ENCODE results near the gene SCUBE1. TPM values are rescaled to one million over a fixed set of nuclear protein-coding genes. Genes with fewer than 3 reads are reported as not detected.

SCUBE1 gene
- total RNA-seq, 1 donor from 2014 or later = 54.7 TPM

GRCh38 chr22:43310311-43310710 is 32.9 kb downstream of the SCUBE1 start:
- Mint-ChIP-seq H3K4me3 (ENCODE audit: unreplicated experiment) (no peak overlapping the region), H3K9me3 (ENCODE audit: unreplicated experiment) (no peaks in the 10 kb centered on the region), H3K27ac (ENCODE audit: unreplicated experiment) (no peak overlapping the region), H3K4me1 (ENCODE audit: unreplicated experiment) (no peaks in the 10 kb centered on the region), H3K27me3 (ENCODE audit: unreplicated experiment) (peaks cover 1% of the 10 kb centered on the region), H3K36me3 (ENCODE audit: low read depth, unreplicated experiment) (peaks cover 6% of the 10 kb centered on the region)
- no peak for DNase-seq (ENCODE audit: low spot score)
- TF ChIP-seq, protein P1, sequence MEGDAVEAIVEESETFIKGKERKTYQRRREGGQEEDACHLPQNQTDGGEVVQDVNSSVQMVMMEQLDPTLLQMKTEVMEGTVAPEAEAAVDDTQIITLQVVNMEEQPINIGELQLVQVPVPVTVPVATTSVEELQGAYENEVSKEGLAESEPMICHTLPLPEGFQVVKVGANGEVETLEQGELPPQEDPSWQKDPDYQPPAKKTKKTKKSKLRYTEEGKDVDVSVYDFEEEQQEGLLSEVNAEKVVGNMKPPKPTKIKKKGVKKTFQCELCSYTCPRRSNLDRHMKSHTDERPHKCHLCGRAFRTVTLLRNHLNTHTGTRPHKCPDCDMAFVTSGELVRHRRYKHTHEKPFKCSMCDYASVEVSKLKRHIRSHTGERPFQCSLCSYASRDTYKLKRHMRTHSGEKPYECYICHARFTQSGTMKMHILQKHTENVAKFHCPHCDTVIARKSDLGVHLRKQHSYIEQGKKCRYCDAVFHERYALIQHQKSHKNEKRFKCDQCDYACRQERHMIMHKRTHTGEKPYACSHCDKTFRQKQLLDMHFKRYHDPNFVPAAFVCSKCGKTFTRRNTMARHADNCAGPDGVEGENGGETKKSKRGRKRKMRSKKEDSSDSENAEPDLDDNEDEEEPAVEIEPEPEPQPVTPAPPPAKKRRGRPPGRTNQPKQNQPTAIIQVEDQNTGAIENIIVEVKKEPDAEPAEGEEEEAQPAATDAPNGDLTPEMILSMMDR (IDR thresholded peaks at IDR 0.05; ENCODE audit: unreplicated experiment) = no peak

DNA sequence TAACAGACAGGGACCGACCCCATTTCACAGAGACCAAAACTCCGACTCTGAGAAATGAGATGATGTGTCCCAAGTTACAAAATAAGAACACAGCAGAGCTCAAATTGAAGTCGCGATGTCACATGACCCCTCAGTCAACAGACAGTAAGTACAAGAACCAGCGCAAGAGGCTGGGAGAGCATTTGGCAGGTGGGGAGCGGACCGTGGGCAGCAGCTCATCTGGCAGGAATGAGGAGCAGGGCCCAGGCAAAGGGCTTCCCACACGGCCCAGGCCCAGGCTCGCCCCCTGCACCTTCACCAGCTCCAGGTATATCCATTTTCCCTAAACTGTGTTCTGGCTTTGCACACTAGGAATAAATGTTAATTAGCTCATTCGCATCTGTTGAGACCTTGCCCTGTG is 34.3 kb downstream of the SCUBE1 start:
- no peaks in the 10 kb centered on the region for H3K4me1 Mint-ChIP-seq (ENCODE audit: unreplicated experiment)
- H3K36me3 Mint-ChIP-seq (ENCODE audit: low read depth, unreplicated experiment) = peaks cover 6% of the 10 kb centered on the region
- no peak overlapping the region for H3K4me3 Mint-ChIP-seq (ENCODE audit: unreplicated experiment)
- H3K27me3 Mint-ChIP-seq (ENCODE audit: unreplicated experiment) = peaks cover 7% of the 10 kb centered on the region
- H3K27ac Mint-ChIP-seq (ENCODE audit: unreplicated experiment) = no peak overlapping the region
- DNase-seq (ENCODE audit: low spot score) = no peak
- no peaks in the 10 kb centered on the region for H3K9me3 Mint-ChIP-seq (ENCODE audit: unreplicated experiment)
- TF ChIP-seq, protein P1 (IDR thresholded peaks at IDR 0.05; ENCODE audit: unreplicated experiment) = no peak

DNA sequence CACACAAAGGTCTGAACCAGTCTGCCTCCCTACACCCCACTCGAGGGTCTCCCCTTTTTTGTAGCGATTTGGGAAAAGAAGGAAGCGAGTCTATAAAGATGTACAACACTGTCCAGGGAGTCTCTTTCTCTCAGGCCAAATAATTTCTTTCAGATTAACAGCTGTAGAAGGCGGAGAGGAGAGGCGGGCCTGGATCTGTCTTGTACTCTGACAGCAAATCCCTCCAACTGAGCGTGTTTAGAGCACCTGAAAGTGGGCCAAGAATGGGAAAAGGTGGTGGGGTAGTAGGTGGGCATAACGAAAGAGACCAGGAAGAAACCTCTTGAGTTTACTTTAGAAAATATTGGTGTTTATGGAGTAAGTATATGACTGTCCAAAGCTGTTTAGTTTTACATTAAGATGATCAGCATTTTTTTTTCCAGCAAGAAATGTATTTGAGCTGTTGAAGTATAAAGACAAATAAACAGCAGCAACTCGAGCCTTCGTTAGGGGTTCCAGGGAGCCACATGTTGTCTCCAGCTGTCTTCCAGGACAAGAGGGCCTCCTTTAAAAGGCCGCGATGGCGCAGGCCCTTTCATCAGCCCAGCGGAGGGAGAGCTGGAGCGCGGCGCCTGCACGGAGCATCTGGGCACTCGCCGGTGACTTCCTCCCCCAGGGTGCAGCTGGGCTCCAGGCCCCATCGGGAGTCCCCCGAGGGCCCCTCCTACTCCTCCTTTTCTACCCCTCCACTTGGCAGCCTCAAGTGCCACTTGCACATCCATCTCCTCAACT is 34.9 kb downstream of the SCUBE1 start:
- no peaks in the 10 kb centered on the region for H3K4me1 Mint-ChIP-seq (ENCODE audit: unreplicated experiment)
- H3K36me3 Mint-ChIP-seq (ENCODE audit: low read depth, unreplicated experiment) = peaks cover 6% of the 10 kb centered on the region
- H3K27me3 Mint-ChIP-seq (ENCODE audit: unreplicated experiment) = peaks cover 8% of the 10 kb centered on the region
- DNase-seq (ENCODE audit: low spot score) = no peak
- no peak overlapping the region for H3K4me3 Mint-ChIP-seq (ENCODE audit: unreplicated experiment)
- no peaks in the 10 kb centered on the region for H3K9me3 Mint-ChIP-seq (ENCODE audit: unreplicated experiment)
- no peak overlapping the region for H3K27ac Mint-ChIP-seq (ENCODE audit: unreplicated experiment)
- TF ChIP-seq, protein P1 (IDR thresholded peaks at IDR 0.05; ENCODE audit: unreplicated experiment) = no peak

DNA sequence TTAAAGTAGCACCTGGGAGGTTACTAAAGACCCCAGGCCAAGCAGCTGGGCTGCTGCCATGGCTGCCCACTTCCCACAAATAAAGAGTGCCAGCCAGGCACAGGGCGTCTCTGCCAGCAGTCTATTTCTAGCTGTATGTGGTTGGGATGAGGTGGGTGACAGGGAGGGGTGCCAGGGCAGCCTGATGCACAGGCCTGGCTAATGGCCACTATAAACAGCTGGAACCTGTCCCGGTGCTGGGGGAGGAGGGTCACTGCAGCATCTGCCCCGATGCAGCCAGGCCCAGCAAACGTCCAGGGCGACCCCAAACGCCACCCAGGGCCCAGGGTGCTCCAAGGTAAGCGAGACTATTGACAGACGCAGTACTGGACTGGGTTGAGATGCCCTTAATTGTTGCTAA is 37.4 kb downstream of the SCUBE1 start:
- H3K27ac Mint-ChIP-seq (ENCODE audit: unreplicated experiment) = no peak overlapping the region
- TF ChIP-seq, protein P1 (IDR thresholded peaks at IDR 0.05; ENCODE audit: unreplicated experiment) = no peak

GRCh38 chr22:43304831-43305590 is 38.2 kb downstream of the SCUBE1 start:
- no peak overlapping the region for H3K4me3 Mint-ChIP-seq (ENCODE audit: unreplicated experiment)
- H3K4me1 Mint-ChIP-seq (ENCODE audit: unreplicated experiment) = peaks cover 5% of the 10 kb centered on the region
- H3K27me3 Mint-ChIP-seq (ENCODE audit: unreplicated experiment) = peaks cover 8% of the 10 kb centered on the region
- TF ChIP-seq, protein P1 (IDR thresholded peaks at IDR 0.05; ENCODE audit: unreplicated experiment) = no peak
- H3K36me3 Mint-ChIP-seq (ENCODE audit: low read depth, unreplicated experiment) = peaks cover 6% of the 10 kb centered on the region
- no peak overlapping the region for H3K27ac Mint-ChIP-seq (ENCODE audit: unreplicated experiment)
- H3K9me3 Mint-ChIP-seq (ENCODE audit: unreplicated experiment) = no peaks in the 10 kb centered on the region
- DNase-seq (ENCODE audit: low spot score) = no peak

More for the DNA sequence above, 37.4 kb downstream of the SCUBE1 start:
- DNase-seq (ENCODE audit: low spot score) = no peak
- no peak overlapping the region for H3K4me3 Mint-ChIP-seq (ENCODE audit: unreplicated experiment)
- peaks cover 8% of the 10 kb centered on the region for H3K27me3 Mint-ChIP-seq (ENCODE audit: unreplicated experiment)
- peaks cover 5% of the 10 kb centered on the region for H3K4me1 Mint-ChIP-seq (ENCODE audit: unreplicated experiment)
- no peaks in the 10 kb centered on the region for H3K9me3 Mint-ChIP-seq (ENCODE audit: unreplicated experiment)
- H3K36me3 Mint-ChIP-seq (ENCODE audit: low read depth, unreplicated experiment) = peaks cover 6% of the 10 kb centered on the region

Data from endothelial cell (in vitro differentiated cells).